Common myeloid progenitor, CD34-positive (primary cell): ENCODE results near the gene COPG2.
"Not testable (repeated sequence)": the region's sequence is repeated elsewhere in the genome, so short reads cannot be mapped to it uniquely, and the experiment has no call there.

Experiments
- CTCF ChIA-PET: fragments of 350-600 bp; sonication (Branson Sonifier 250); formaldehyde crosslinking; loops from one replicate; lab custom pipeline; 2021; ENCODE audit warnings: antibody characterized with exemption; lab: Charles Lee
- POLR2A ChIA-PET: fragments of 350-600 bp; sonication (Branson Sonifier 250); formaldehyde crosslinking; loops from one replicate; lab custom pipeline; 2021; ENCODE audit warnings: antibody characterized with exemption; lab: Charles Lee
- DNase-seq, 3 donors: peaks; one replicate each; pipeline versions ENCODE4 v3.0.0 to v3.0.0-alpha.2; 2013
- H3K27ac ChIP-seq, 2 experiments: 1 replicate in 1 of 2; 2 replicates in 1 of 2; pipeline ENCODE4 v1.7.0; 2013; ENCODE audit warnings: inconsistent platforms in 2 of 2, low read length in 2 of 2, mild to moderate bottlenecking in 2 of 2, low read depth in 1 of 2, moderate library complexity in 1 of 2; ENCODE audit not compliant: severe bottlenecking in 2 of 2, insufficient read depth in 1 of 2, poor library complexity in 1 of 2
- H3K27me3 ChIP-seq, 5 experiments: replicated peaks in 2 of 5; 1 replicate in 3 of 5; 2 replicates in 2 of 5; pipeline versions ENCODE4 v1.6.1 to v1.7.0; 2013; ENCODE audit warnings: low read length in 4 of 5, mild to moderate bottlenecking in 2 of 5, moderate library complexity in 2 of 5, inconsistent platforms in 1 of 5; ENCODE audit not compliant: insufficient read depth in 5 of 5, control insufficient read depth in 4 of 5
- H3K36me3 ChIP-seq, 4 experiments: 1 replicate in 2 of 4; 2 replicates in 2 of 4; pipeline versions ENCODE4 v1.6.1 to v1.7.0; 2013; ENCODE audit warnings: low read length in 3 of 4, control low read depth in 1 of 4, mild to moderate bottlenecking in 1 of 4; ENCODE audit not compliant: control insufficient read depth in 4 of 4, insufficient read depth in 4 of 4
- H3K4me1 ChIP-seq, 4 experiments: 1 replicate in 3 of 4; 2 replicates in 1 of 4; pipeline versions ENCODE4 v1.6.1 to v1.7.1; 2013; ENCODE audit warnings: low read length in 3 of 4, mild to moderate bottlenecking in 3 of 4, control low read depth in 1 of 4, inconsistent platforms in 1 of 4, moderate library complexity in 1 of 4; ENCODE audit not compliant: control insufficient read depth in 4 of 4, insufficient read depth in 4 of 4; ENCODE audit errors: control extremely low read depth in 1 of 4
- H3K4me3 ChIP-seq, 7 experiments: 1 replicate in 4 of 7; 2 replicates in 3 of 7; pipeline versions ENCODE4 v1.5.1 to v1.7.0; 2013; ENCODE audit warnings: mild to moderate bottlenecking in 7 of 7, low read length in 6 of 7, moderate library complexity in 6 of 7, inconsistent platforms in 2 of 7, low read depth in 2 of 7, control low read depth in 1 of 7; ENCODE audit not compliant: insufficient read depth in 4 of 7, control insufficient read depth in 1 of 7; ENCODE audit errors: extremely low read depth in 1 of 7
- H3K9me3 ChIP-seq, 5 experiments: 1 replicate in 4 of 5; 2 replicates in 1 of 5; pipeline versions ENCODE4 v1.6.1 to v1.7.1; 2013; ENCODE audit warnings: low read length in 4 of 5, mild to moderate bottlenecking in 2 of 5, inconsistent platforms in 1 of 5, low read depth in 1 of 5, moderate library complexity in 1 of 5; ENCODE audit not compliant: control insufficient read depth in 4 of 5, insufficient read depth in 2 of 5; ENCODE audit errors: control extremely low read depth in 1 of 5
- WGBS: methylation state at CpG from one replicate; pipeline ENCODE4 v1.1.5; 2013; ENCODE audit not compliant: insufficient coverage; 5-methylcytosine and 5-hydroxymethylcytosine counted together

COPG2 gene

DNA sequence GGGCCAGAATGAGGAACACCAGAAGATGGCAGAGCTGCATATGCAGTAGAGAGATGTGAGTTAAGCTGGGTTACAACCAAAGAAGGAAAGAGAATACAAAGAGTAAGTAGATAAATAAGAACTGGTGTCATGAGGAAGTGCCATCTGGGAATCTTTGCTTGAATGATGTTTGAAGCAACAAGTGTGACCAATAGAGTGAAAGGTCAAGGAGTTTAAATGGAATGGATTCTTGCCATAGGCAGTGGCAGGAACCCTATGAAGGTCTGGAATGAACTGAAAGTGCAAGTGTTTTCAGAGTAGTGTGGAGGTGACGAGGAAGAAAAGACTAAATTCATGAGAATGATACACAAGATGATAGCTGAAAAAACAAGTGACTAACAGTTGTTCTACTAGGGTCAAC is 155.1 kb downstream of the COPG2 start:
- CTCF ChIA-PET = interaction anchor here (1.2 to 1.3 kb wide), 2 partner anchors 11 to 15 kb away, joined by 3 to 4 read pairs; no protein-coding TSS in a partner anchor
- POLR2A ChIA-PET = no interaction called here
- H3K4me1 ChIP-seq = no peaks in the 10 kb centered on the region
- no peak overlapping the region for H3K4me3 ChIP-seq
- no CpG with 5 or more reads among the region's 1 CpG for WGBS
- DNase-seq = no peak
- peaks cover 0 to 58% (median 17%) of the 10 kb centered on the region in 4 experiments for H3K36me3 ChIP-seq
- H3K9me3 ChIP-seq = no peaks in the 10 kb centered on the region
- H3K27ac ChIP-seq = no peak overlapping the region
- no peaks in the 10 kb centered on the region for H3K27me3 ChIP-seq

DNA sequence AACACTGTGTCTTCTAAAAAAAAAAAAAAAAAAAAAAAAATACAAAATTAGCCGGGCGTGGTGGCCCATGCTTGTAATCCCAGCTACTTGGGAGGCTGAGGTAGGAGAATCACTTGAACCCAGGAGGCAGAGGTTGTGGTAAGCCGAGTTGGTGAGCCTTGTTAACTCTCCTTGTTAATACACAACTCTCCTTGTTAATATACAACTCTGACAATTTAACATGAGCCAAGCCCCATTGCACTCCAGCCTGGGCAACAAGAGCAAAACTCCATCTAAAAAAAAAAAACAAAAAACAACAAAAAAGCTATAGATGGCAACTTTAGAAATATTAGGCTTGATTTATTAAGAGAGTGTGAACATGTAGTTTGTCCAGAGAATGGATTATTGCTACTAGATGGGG is 156.5 kb downstream of the COPG2 start:
- not testable (repeated sequence) for DNase-seq, H3K27ac ChIP-seq, H3K9me3 ChIP-seq, H3K27me3 ChIP-seq, H3K4me3 ChIP-seq, H3K4me1 ChIP-seq
- H3K36me3 ChIP-seq = peaks cover 5 to 72% (median 24%) of the 10 kb centered on the region in 4 experiments
- CTCF ChIA-PET = interaction anchor here (1.1 kb wide), 1 partner anchor 246 kb away, joined by 3 read pairs; no protein-coding TSS in a partner anchor
- POLR2A ChIA-PET = interaction anchor here (0.8 kb wide), 1 partner anchor 178 kb away, joined by 3 read pairs; no protein-coding TSS in a partner anchor
- 100% methylated on average over 1 of the region's 3 CpGs for WGBS

GRCh38 chr7:130506358-130506757 is 162.2 kb downstream of the COPG2 start:
- Histone ChIP-seq H3K9me3 (no peaks in the 10 kb centered on the region), H3K27ac (no peak overlapping the region), H3K4me1 (no peaks in the 10 kb centered on the region), H3K27me3 (no peaks in the 10 kb centered on the region), H3K36me3 (peaks cover 13 to 88% (median 37%) of the 10 kb centered on the region in 4 experiments), H3K4me3 (no peak overlapping the region)
- ChIA-PET CTCF (interaction anchor here (0.9 kb wide), 1 partner anchor 22 kb away, joined by 3 read pairs; no protein-coding TSS in a partner anchor), POLR2A (no interaction called here)
- WGBS = 100% methylated on average over 2 of the region's 3 CpGs
- no peak for DNase-seq

GRCh38 chr7:130505753-130506152 is 162.8 kb downstream of the COPG2 start:
- H3K27ac ChIP-seq = no peak overlapping the region
- no peaks in the 10 kb centered on the region for H3K9me3 ChIP-seq
- CTCF ChIA-PET = interaction anchor here (0.7 to 0.9 kb wide), 2 partner anchors 16 to 21 kb away, joined by 3 read pairs; no protein-coding TSS in a partner anchor
- no peaks in the 10 kb centered on the region for H3K4me1 ChIP-seq
- H3K36me3 ChIP-seq = peaks cover 13 to 88% (median 40%) of the 10 kb centered on the region in 4 experiments
- no peaks in the 10 kb centered on the region for H3K27me3 ChIP-seq
- DNase-seq = no peak
- H3K4me3 ChIP-seq = no peak overlapping the region
- POLR2A ChIA-PET = no interaction called here

DNA sequence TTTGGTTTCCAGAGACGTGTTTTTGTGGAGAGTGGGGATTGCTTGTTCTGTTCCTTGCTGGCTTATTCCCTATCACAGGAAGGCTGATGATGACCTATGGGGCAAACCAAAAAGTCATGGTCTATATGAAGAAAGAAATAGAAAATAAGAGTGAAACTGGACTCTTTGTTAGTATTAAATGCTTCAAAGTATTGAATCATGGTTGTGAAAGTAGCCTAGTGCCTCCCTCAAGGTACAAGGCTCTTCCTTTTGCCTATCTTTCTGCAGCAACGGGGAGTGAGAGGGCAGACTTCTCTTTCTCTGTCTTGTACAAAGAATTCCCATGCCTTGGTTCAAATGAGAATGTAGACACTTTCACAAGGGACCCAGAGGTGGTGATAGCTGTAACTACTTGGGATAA is 167.6 kb downstream of the COPG2 start:
- peaks cover 33 to 84% (median 41%) of the 10 kb centered on the region in 4 experiments for H3K36me3 ChIP-seq
- H3K27ac ChIP-seq = no peak overlapping the region
- ChIA-PET CTCF (interaction anchor here (1.5 kb wide), 1 partner anchor 258 kb away, joined by 3 read pairs; no protein-coding TSS in a partner anchor), POLR2A (no interaction called here)
- H3K27me3 ChIP-seq = no peaks in the 10 kb centered on the region
- 100% methylated on average over 2 of the region's 2 CpGs for WGBS
- H3K9me3 ChIP-seq = no peaks in the 10 kb centered on the region
- H3K4me1 ChIP-seq = no peaks in the 10 kb centered on the region
- no peak overlapping the region for H3K4me3 ChIP-seq
- DNase-seq = no peak

DNA sequence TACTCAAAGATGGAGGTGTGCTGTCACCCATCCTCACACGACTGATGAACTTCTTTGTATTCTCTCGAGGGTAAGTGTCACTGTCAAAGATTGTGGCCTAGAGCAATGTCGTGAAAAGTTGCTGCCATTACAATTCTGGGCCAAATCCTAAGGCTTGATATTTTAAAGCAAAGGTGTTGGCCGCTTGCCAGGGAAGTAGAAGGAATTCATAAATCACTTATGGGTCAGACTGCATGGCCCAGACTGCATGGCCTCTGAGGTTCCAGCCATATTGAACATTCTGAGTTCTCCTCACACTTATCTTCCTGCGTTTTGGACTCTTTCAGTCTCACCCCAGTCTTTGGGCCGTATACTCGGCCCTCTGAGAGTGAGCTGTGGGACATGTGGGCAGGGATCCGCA is 168.1 kb downstream of the COPG2 start:
- CTCF ChIA-PET = interaction anchor here (1.5 kb wide), 1 partner anchor 257 kb away, joined by 3 read pairs; no protein-coding TSS in a partner anchor
- WGBS = 94% methylated on average over 6 of the region's 8 CpGs
- no peak for DNase-seq
- H3K9me3 ChIP-seq = no peaks in the 10 kb centered on the region
- no peaks in the 10 kb centered on the region for H3K4me1 ChIP-seq
- H3K27me3 ChIP-seq = no peaks in the 10 kb centered on the region
- H3K36me3 ChIP-seq = peaks cover 33 to 82% (median 40%) of the 10 kb centered on the region in 4 experiments
- POLR2A ChIA-PET = no interaction called here
- no peak overlapping the region for H3K27ac ChIP-seq
- H3K4me3 ChIP-seq = no peak overlapping the region

- ChIA-PET CTCF (interaction anchor here (1.3 kb wide), 1 partner anchor 23 kb away, joined by 3 read pairs; no protein-coding TSS in a partner anchor), POLR2A (no interaction called here)
- peak overlapping the region in 3 of 7 experiments; percentile 27 to 77 (median 54) for H3K4me3 ChIP-seq
- peaks cover 0 to 16% (median 0%) of the 10 kb centered on the region in 5 experiments for H3K9me3 ChIP-seq
- no peak overlapping the region for H3K27ac ChIP-seq
- H3K27me3 ChIP-seq = peaks cover 0 to 6% (median 0%) of the 10 kb centered on the region in 5 experiments
- WGBS = no CpG with 5 or more reads among the region's 2 CpGs
- H3K4me1 ChIP-seq = peaks cover 7 to 49% (median 25%) of the 10 kb centered on the region in 4 experiments
- H3K36me3 ChIP-seq = peaks cover 15 to 25% (median 18%) of the 10 kb centered on the region in 4 experiments
- peak in 2 of 3 donors; percentile 22 to 53 for DNase-seq
Measured at GRCh38 chr7:130494431-130494858, 174.1 kb downstream of the COPG2 start.
